SK-N-MC (cell line): ENCODE measurements around the gene COPE.

Experiments used
- EZH2 ChIP-seq: fragments of 200-600 bp; sonication (generic); IDR thresholded peaks from one replicate; pipeline ENCODE4 v1.6.1; 2017; ENCODE audit warnings: antibody characterized with exemption
- FOXP2 ChIP-seq: optimal IDR thresholded peaks from 2 replicates; pipeline ENCODE3; 2011; ENCODE audit warnings: mild to moderate bottlenecking, moderate library complexity; ENCODE audit not compliant: insufficient read depth; ENCODE audit errors: extremely low read length, control extremely low read depth
- POLR2AphosphoS5 ChIP-seq: IDR thresholded peaks from 2 replicates; pipeline ENCODE4 v1.6.1; 2012; ENCODE audit warnings: mild to moderate bottlenecking, low read depth, low read length, borderline replicate concordance

- TF ChIP-seq POLR2AphosphoS5 (peak; percentile 83), EZH2 (no peak), FOXP2 (no peak)
Measured at GRCh38 chr19:18919086-18919899, at the start of gene COPE, which contains the start of gene DDX49.
